ENCODE results near the gene GLIPR2. TPM values are rescaled to one million over a fixed set of nuclear protein-coding genes. Genes with fewer than 3 reads are reported as not detected.

GLIPR2 gene
- total and polyA plus RNA-seq, 10 donors, result 25.2 to 72.1 (median 37.0) TPM

GRCh38 chr9:36092014-36092413 is 44.5 kb upstream of the GLIPR2 start:
- H3K4me1 ChIP-seq, result peaks cover 0 to 23% (median 11%) of the 10 kb centered on the region in 6 donors
- H3K9me3 ChIP-seq, result peaks cover 0 to 2% (median 0%) of the 10 kb centered on the region in 8 donors
- DNase-seq, result no peak
- peaks cover 0 to 1% (median 0%) of the 10 kb centered on the region in 6 donors for H3K36me3 ChIP-seq
- peak overlapping the region in 6 of 8 donors; percentile 9 to 78 (median 66) for H3K27ac ChIP-seq
- intact Hi-C loops (cut with DNase I; ENCODE audit: low total_unique reads), result no loop called here
- 95 to 100% (median 100%) methylated on average over 1 of the region's 1 CpG for WGBS, 5 donors
- H3K27me3 ChIP-seq (replicated peaks in 1 of 7), result no peaks in the 10 kb centered on the region
- no peak for TF ChIP-seq POLR2A (IDR thresholded peaks at IDR 0.05)
- no peak overlapping the region for H3K4me3 ChIP-seq

- TF ChIP-seq POLR2AphosphoS5 (IDR thresholded peaks at IDR 0.05) (peak in 1 of 3 donors; percentile 39), CTCF (IDR thresholded peaks at IDR 0.05 in 8 of 11, conservative IDR thresholded peaks at IDR 0.05 in 3 of 11) (no peak), POLR2A (IDR thresholded peaks at IDR 0.05) (no peak)
Observed at GRCh38 chr9:36092509-36093215, 43.9 kb upstream of the GLIPR2 start.

GRCh38 chr9:36093384-36093783 is 43.1 kb upstream of the GLIPR2 start:
- peak overlapping the region in 3 of 8 donors; percentile 60 to 78 (median 67) for H3K27ac ChIP-seq

More at GRCh38 chr9:36092509-36093215, 43.9 kb upstream of the GLIPR2 start:
- H3K27me3 ChIP-seq (replicated peaks in 1 of 7), result no peaks in the 10 kb centered on the region
- peak overlapping the region in 1 of 8 donors; percentile 26 for H3K4me3 ChIP-seq
- intact Hi-C loops (cut with DNase I; ENCODE audit: low total_unique reads), result no loop called here
- DNase-seq, result no peak
- peak overlapping the region in 6 of 8 donors; percentile 30 to 78 (median 66) for H3K27ac ChIP-seq
- H3K4me1 ChIP-seq, result peaks cover 0 to 23% (median 11%) of the 10 kb centered on the region in 6 donors
- 55 to 69% (median 65%) methylated on average over 9 of the region's 9 CpGs for WGBS, 5 donors
- H3K36me3 ChIP-seq, result no peaks in the 10 kb centered on the region
- no peaks in the 10 kb centered on the region for H3K9me3 ChIP-seq

GRCh38 chr9:36099718-36100117 is 36.8 kb upstream of the GLIPR2 start:
- Histone ChIP-seq H3K9me3 (no peaks in the 10 kb centered on the region), H3K4me3 (no peak overlapping the region), H3K36me3 (no peaks in the 10 kb centered on the region), H3K27ac (no peak overlapping the region), H3K4me1 (peaks cover 0 to 9% (median 6%) of the 10 kb centered on the region in 6 donors), H3K27me3 (replicated peaks in 1 of 7) (no peaks in the 10 kb centered on the region)
- TF ChIP-seq CTCF (IDR thresholded peaks at IDR 0.05 in 8 of 11, conservative IDR thresholded peaks at IDR 0.05 in 3 of 11) (no peak), POLR2A (IDR thresholded peaks at IDR 0.05) (no peak), POLR2AphosphoS5 (IDR thresholded peaks at IDR 0.05) (no peak)
- 87 to 100% (median 94%) methylated on average over 1 of the region's 1 CpG for WGBS, 5 donors
- DNase-seq, result no peak
- intact Hi-C loops (cut with DNase I; ENCODE audit: low total_unique reads), result no loop called here

More at GRCh38 chr9:36093384-36093783, 43.1 kb upstream of the GLIPR2 start:
- TF ChIP-seq POLR2AphosphoS5 (IDR thresholded peaks at IDR 0.05) (no peak), POLR2A (IDR thresholded peaks at IDR 0.05) (no peak)
- Histone ChIP-seq H3K9me3 (no peaks in the 10 kb centered on the region), H3K4me1 (peaks cover 0 to 23% (median 11%) of the 10 kb centered on the region in 6 donors), H3K27me3 (replicated peaks in 1 of 7) (no peaks in the 10 kb centered on the region), H3K4me3 (no peak overlapping the region), H3K36me3 (no peaks in the 10 kb centered on the region)
- 83 to 95% (median 86%) methylated on average over 2 of the region's 2 CpGs for WGBS, 5 donors
- intact Hi-C loops (cut with DNase I; ENCODE audit: low total_unique reads), result no loop called here
- DNase-seq, result no peak

GRCh38 chr9:36100532-36100931 is 36.0 kb upstream of the GLIPR2 start:
- Histone ChIP-seq H3K4me3 (no peak overlapping the region), H3K27me3 (replicated peaks in 1 of 7) (no peaks in the 10 kb centered on the region), H3K9me3 (no peaks in the 10 kb centered on the region), H3K36me3 (peaks cover 0 to 2% (median 0%) of the 10 kb centered on the region in 6 donors), H3K4me1 (peaks cover 0 to 9% (median 6%) of the 10 kb centered on the region in 6 donors), H3K27ac (no peak overlapping the region)
- no peak for DNase-seq
- no peak for TF ChIP-seq POLR2AphosphoS5 (IDR thresholded peaks at IDR 0.05)
- TF ChIP-seq CTCF (IDR thresholded peaks at IDR 0.05 in 8 of 11, conservative IDR thresholded peaks at IDR 0.05 in 3 of 11), result no peak
- TF ChIP-seq POLR2A (IDR thresholded peaks at IDR 0.05), result no peak
- 74 to 84% (median 82%) methylated on average over 3 of the region's 3 CpGs for WGBS, 5 donors
- intact Hi-C loops (cut with DNase I; ENCODE audit: low total_unique reads), result no loop called here
